Activated CD4-positive, CD25-positive, alpha-beta regulatory T cell treated with anti-CD3 and anti-CD28 coated beads, Interleukin-2, amount 50 U/mL, for 72 hours (primary cell): ENCODE data around the gene BCL2L12.

ENCODE experiments used
- DNase-seq: peaks from one replicate; pipeline ENCODE4 v3.0.0; 2021

Gene BCL2L12

GRCh38 chr19:49687150-49687549 is 21.4 kb downstream of the BCL2L12 start:
- DNase-seq: no peak

GRCh38 chr19:49687566-49688316 is 22.0 kb downstream of the BCL2L12 start:
- DNase-seq: no peak

- no peak for DNase-seq
These were observed 22.9 kb downstream of the BCL2L12 start for GRCh38 chr19:49688531-49689132.

- no peak for DNase-seq
These were observed 23.7 kb downstream of the BCL2L12 start, which contains the start of gene ADM5 for GRCh38 chr19:49689133-49690078. Gene ADM5 (plus strand): TSS chr19:49689594. CDS start chr19:49689838, 244 bp downstream.

GRCh38 chr19:49690079-49690655 is 24.4 kb downstream of the BCL2L12 start:
- no peak for DNase-seq

- no peak for DNase-seq
These were observed 25.0 kb downstream of the BCL2L12 start, which contains the start of gene CPT1C for GRCh38 chr19:49690656-49691242. Gene CPT1C (plus strand): TSS chr19:49691116. CDS start chr19:49692253, 1,137 bp downstream.

GRCh38 chr19:49691243-49692146 is 25.8 kb downstream of the BCL2L12 start:
- no peak for DNase-seq

GRCh38 chr19:49692147-49692506 is 26.4 kb downstream of the BCL2L12 start:
- DNase-seq: no peak

GRCh38 chr19:49696115-49696514 is 30.4 kb downstream of the BCL2L12 start:
- DNase-seq: no peak

- DNase-seq: no peak
These were observed 31.1 kb downstream of the BCL2L12 start for GRCh38 chr19:49696865-49697264.

- no peak for DNase-seq
These were observed 33.6 kb downstream of the BCL2L12 start for GRCh38 chr19:49699364-49699763.

- no peak for DNase-seq
These were observed 34.8 kb downstream of the BCL2L12 start for GRCh38 chr19:49700563-49700962.

GRCh38 chr19:49701271-49701786 is 35.6 kb downstream of the BCL2L12 start:
- no peak for DNase-seq

- DNase-seq: no peak
These were observed 39.3 kb downstream of the BCL2L12 start for GRCh38 chr19:49704888-49705642.

- no peak for DNase-seq
These were observed 40.2 kb downstream of the BCL2L12 start for GRCh38 chr19:49705919-49706318.

GRCh38 chr19:49710372-49710951 is 44.7 kb downstream of the BCL2L12 start:
- no peak for DNase-seq

- no peak for DNase-seq
These were observed 46.7 kb downstream of the BCL2L12 start for GRCh38 chr19:49712397-49712859.

- DNase-seq: no peak
These were observed 47.6 kb downstream of the BCL2L12 start for GRCh38 chr19:49713236-49713845.

- DNase-seq: no peak
These were observed 50.4 kb downstream of the BCL2L12 start for GRCh38 chr19:49716154-49716553.
